H1 (cell line): ENCODE measurements around the gene ELANE. TPM values are rescaled to one million over a fixed set of nuclear protein-coding genes. Genes with fewer than 3 reads are reported as not detected.

Experiments
- CTCF ChIA-PET: fragments of 300-600 bp; sonication (Branson Sonifier 250); formaldehyde crosslinking; loops from one replicate; lab custom pipeline; 2021; ENCODE audit not compliant: partially characterized antibody; lab: Charles Lee
- POLR2A ChIA-PET: fragments of 300-600 bp; sonication (Branson Sonifier 250); formaldehyde crosslinking; loops from one replicate; lab custom pipeline; 2021; ENCODE audit warnings: inconsistent platforms; ENCODE audit not compliant: partially characterized antibody; lab: Charles Lee
- DNase-seq, 2 experiments: peaks; one replicate each; pipeline versions ENCODE4 v3.0.0 to v3.0.0-alpha.2; 2010 to 2022; ENCODE audit warnings: low spot score in 2 of 2, low read depth in 1 of 2, mixed read lengths in 1 of 2
- FAIRE-seq: peaks from 2 replicates; lab custom pipeline; 2011; peaks lifted over from hg19 to GRCh38; lab: Jason Lieb, UNC
- H2AFZ ChIP-seq: 2 replicates; pipeline ENCODE4 v1.8.1; 2012; ENCODE audit warnings: low read length, inconsistent platforms
- H2AK5ac ChIP-seq: 2 replicates; pipeline ENCODE4 v1.6.1; 2013; ENCODE audit warnings: low read depth, low read length
- H2BK120ac ChIP-seq: replicated peaks from 2 replicates; pipeline ENCODE3; 2013; ENCODE audit warnings: low read depth, low read length, inconsistent platforms
- H2BK12ac ChIP-seq: 2 replicates; pipeline ENCODE4 v1.6.1; 2013; ENCODE audit warnings: low read depth, low read length
- H2BK15ac ChIP-seq: 2 replicates; pipeline ENCODE4 v1.6.1; 2013; ENCODE audit warnings: low read length
- H2BK20ac ChIP-seq: 2 replicates; pipeline ENCODE4 v1.6.1; 2013; ENCODE audit warnings: low read length
- H2BK5ac ChIP-seq: 2 replicates; pipeline ENCODE4 v1.6.1; 2013; ENCODE audit warnings: low read depth, low read length
- H3K14ac ChIP-seq: 2 replicates; pipeline ENCODE4 v1.6.1; 2013; ENCODE audit warnings: inconsistent platforms; ENCODE audit not compliant: insufficient read length
- H3K18ac ChIP-seq: 2 replicates; pipeline ENCODE4 v1.6.1; 2013; ENCODE audit warnings: low read length; ENCODE audit errors: extremely low read depth
- H3K23ac ChIP-seq: 2 replicates; pipeline ENCODE4 v1.6.1; 2013; ENCODE audit warnings: inconsistent platforms; ENCODE audit not compliant: insufficient read length
- H3K23me2 ChIP-seq: 2 replicates; pipeline ENCODE4 v1.6.1; 2013; ENCODE audit warnings: low read depth, low read length
- H3K27ac ChIP-seq: 2 replicates; pipeline ENCODE4 v1.6.1; 2011; ENCODE audit warnings: low read depth, low read length, inconsistent platforms
- H3K27me3 ChIP-seq, 4 experiments: replicated peaks in 1 of 4; 1 replicate in 1 of 4; 2 replicates in 3 of 4; pipeline versions ENCODE4 v1.6.1 to v1.8.1; 2011 to 2013; ENCODE audit warnings: low read length in 3 of 4, mild to moderate bottlenecking in 3 of 4, inconsistent platforms in 2 of 4, mixed read lengths in 2 of 4, moderate library complexity in 1 of 4; ENCODE audit not compliant: control insufficient read depth in 3 of 4, insufficient read depth in 3 of 4; ENCODE audit errors: extremely low read depth in 1 of 4
- H3K36me3 ChIP-seq, 4 experiments: 2 replicates each; pipeline versions ENCODE4 v1.6.1 to v1.8.1; 2011 to 2013; ENCODE audit warnings: mild to moderate bottlenecking in 4 of 4, low read length in 3 of 4, moderate library complexity in 2 of 4, control low read depth in 1 of 4, inconsistent platforms in 1 of 4; ENCODE audit not compliant: insufficient read depth in 4 of 4, control insufficient read depth in 2 of 4
- H3K4ac ChIP-seq: replicated peaks from 2 replicates; pipeline ENCODE3; 2013; ENCODE audit warnings: low read length, low read depth, mixed read lengths, inconsistent platforms; ENCODE audit not compliant: insufficient read length
- H3K4me1 ChIP-seq, 4 experiments: replicated peaks in 1 of 4; 1 replicate in 1 of 4; 2 replicates in 3 of 4; pipeline versions ENCODE4 v1.6.1 to v1.8.1; 2011 to 2013; ENCODE audit warnings: low read length in 3 of 4, inconsistent platforms in 2 of 4, mixed read lengths in 1 of 4; ENCODE audit not compliant: insufficient read depth in 4 of 4, control insufficient read depth in 3 of 4
- H3K4me2 ChIP-seq, 2 experiments: 2 replicates each; pipeline versions ENCODE4 v1.6.1 to v1.8.1; 2011 to 2013; ENCODE audit warnings: low read depth in 2 of 2, low read length in 2 of 2, control low read depth in 1 of 2, inconsistent platforms in 1 of 2, mild to moderate bottlenecking in 1 of 2; ENCODE audit not compliant: insufficient read depth in 1 of 2
- H3K4me3 ChIP-seq, 4 experiments: fragments of 200-600, 300-600 bp in 1 of 4; sonication (generic), shearing (Covaris generic), sonication (Bioruptor Twin) in 1 of 4; 2 replicates each; pipeline versions ENCODE4 v1.5.1 to v1.8.1; 2011 to 2016; ENCODE audit warnings: low read length in 4 of 4, low read depth in 3 of 4, control low read depth in 2 of 4, inconsistent platforms in 2 of 4, mild to moderate bottlenecking in 2 of 4, mixed read lengths in 1 of 4, moderate library complexity in 1 of 4; ENCODE audit not compliant: insufficient read depth in 2 of 4; ENCODE audit errors: extremely low read depth in 1 of 4
- H3K56ac ChIP-seq: replicated peaks from 2 replicates; pipeline ENCODE3; 2013; ENCODE audit warnings: low read depth, mild to moderate bottlenecking, mixed read lengths, low read length, inconsistent platforms; ENCODE audit not compliant: insufficient read length
- H3K79me1 ChIP-seq: 2 replicates; pipeline ENCODE4 v1.6.1; 2013; ENCODE audit warnings: low read depth, low read length, control low read depth
- H3K79me2 ChIP-seq, 2 experiments: 2 replicates each; pipeline versions ENCODE4 v1.6.1 to v1.8.1; 2012 to 2013; ENCODE audit warnings: low read length in 2 of 2, mild to moderate bottlenecking in 2 of 2, inconsistent platforms in 1 of 2; ENCODE audit not compliant: insufficient read depth in 2 of 2, control insufficient read depth in 1 of 2
- H3K9ac ChIP-seq, 4 experiments: replicated peaks in 1 of 4; 1 replicate in 1 of 4; 2 replicates in 3 of 4; pipeline versions ENCODE4 v1.6.1 to v1.8.1; 2011 to 2013; ENCODE audit warnings: low read depth in 3 of 4, low read length in 3 of 4, control low read depth in 2 of 4, mild to moderate bottlenecking in 2 of 4, moderate library complexity in 2 of 4, inconsistent platforms in 1 of 4; ENCODE audit errors: extremely low read depth in 1 of 4
- H3K9me3 ChIP-seq, 2 experiments: 2 replicates each; pipeline versions ENCODE4 v1.6.1 to v1.8.1; 2012 to 2013; ENCODE audit warnings: mild to moderate bottlenecking in 2 of 2, moderate library complexity in 2 of 2, control low read depth in 1 of 2, inconsistent platforms in 1 of 2, low read depth in 1 of 2, low read length in 1 of 2, mixed read lengths in 1 of 2; ENCODE audit not compliant: insufficient read depth in 2 of 2
- H4K20me1 ChIP-seq, 2 experiments: replicated peaks in 1 of 2; 2 replicates each; pipeline versions ENCODE3 to v1.8.1; 2011 to 2013; ENCODE audit warnings: inconsistent platforms in 2 of 2, low read length in 2 of 2, mild to moderate bottlenecking in 1 of 2; ENCODE audit not compliant: insufficient read depth in 2 of 2, control insufficient read depth in 1 of 2
- H4K5ac ChIP-seq: 2 replicates; pipeline ENCODE4 v1.6.1; 2013; ENCODE audit warnings: low read length, low read depth, mixed read lengths, inconsistent platforms; ENCODE audit not compliant: insufficient read length
- H4K8ac ChIP-seq: 2 replicates; pipeline ENCODE4 v1.8.0; 2013; ENCODE audit warnings: mild to moderate bottlenecking, moderate library complexity, low read length, inconsistent platforms; ENCODE audit not compliant: insufficient read depth; ENCODE audit errors: extremely low read depth
- H4K91ac ChIP-seq: replicated peaks from 2 replicates; pipeline ENCODE3; 2013; ENCODE audit warnings: low read length, mixed read lengths, inconsistent platforms; ENCODE audit not compliant: insufficient read length
- CHD2 ChIP-seq: IDR thresholded peaks from 2 replicates; pipeline ENCODE4 v1.6.1; 2012; ENCODE audit warnings: low read length, improper control_type of control experiment
- KDM5A ChIP-seq: fragments of 200-600 bp; IDR thresholded peaks from 2 replicates; pipeline ENCODE4 v1.7.1; 2012; ENCODE audit warnings: mild to moderate bottlenecking, low read length, inconsistent platforms, mixed read lengths
- WGBS, 2 experiments: shearing (Covaris generic) in 1 of 2; methylation state at CpG; one replicate each; pipeline versions ENCODE4 v1.1.6 to v1.1.7; 2013 to 2015; ENCODE audit warnings: low lambda C conversion rate in 2 of 2, mixed read lengths in 2 of 2, inconsistent platforms in 1 of 2, low coverage in 1 of 2, missing lambda C conversion rate in 1 of 2; ENCODE audit not compliant: insufficient replicate concordance in 2 of 2, insufficient coverage in 1 of 2, insufficient read length in 1 of 2; ENCODE audit errors: extremely low coverage in 1 of 2, missing lambda C conversion rate in 1 of 2; 5-methylcytosine and 5-hydroxymethylcytosine counted together
- polyA plus RNA-seq, 7 experiments: library from polyadenylated mRNA; depleted of rRNA in 3 of 7; stranded (reverse) in 5 of 7; unstranded in 2 of 7; fragments of >200 nt in 5 of 7; fragments of 200-250 nt in 2 of 7; gene quantifications; 1 replicate in 5 of 7; 2 replicates in 1 of 7; 4 replicates in 1 of 7; pipeline versions ENCODE4 v1.2.1 to v1.2.3, GENCODE V29; 2011 to 2013; ENCODE audit warnings: missing spikeins in 2 of 7, mixed read lengths in 2 of 7
- total RNA-seq: library from RNA; stranded (reverse); fragmentation: NEBNext Ultra II Directional; extraction: Animal tissue kit (Norgen Biotek cat#: 25700); gene quantifications from 2 replicates; pipeline ENCODE4 v1.2.1, GENCODE V29; 2021

The ELANE gene
- total and polyA plus RNA-seq, 2 of the 8 experiments (the other 6 are each of a cell fraction or from before 2014, with no cell fraction given) = not detected

- ChIA-PET POLR2A (interaction anchor here (0.5 to 8.8 kb wide), 5 partner anchors 15 to 135 kb away, joined by 3 to 82 read pairs (median 13); partner anchors contain the start of gene CNN2), CTCF (interaction anchor here (0.6 to 1.4 kb wide), 5 partner anchors 10 to 688 kb away, joined by 3 to 6 read pairs (median 3); no protein-coding TSS in a partner anchor)
- no peak for FAIRE-seq
- Histone ChIP-seq H3K9me3 (no peaks in the 10 kb centered on the region), H2BK20ac (no peak overlapping the region), H3K27ac (no peak overlapping the region), H3K4me2 (peak overlapping the region; percentile 66 to 70), H2BK120ac (no peak overlapping the region), H3K4me3 (peak overlapping the region; percentile 48 to 91 (median 66)), H3K27me3 (no peaks in the 10 kb centered on the region), H3K9ac (peak overlapping the region in 3 of 4 experiments; percentile 13 to 50 (median 24); a peak in 2 of 7 replicates), H3K56ac (peak overlapping the region; percentile 46), H3K18ac (no peak overlapping the region), H2BK12ac (no peak overlapping the region), H3K4ac (no peak overlapping the region), H3K4me1 (peaks cover 0 to 5% (median under 1%) of the 10 kb centered on the region in 4 experiments; a peak in 3 of 7 replicates), H3K79me1 (peaks cover 7% of the 10 kb centered on the region), H3K23ac (no peak overlapping the region), H4K20me1 (peaks cover 0 to 13% of the 10 kb centered on the region in 2 experiments), H2BK5ac (no peak overlapping the region; the same call in 1 of the 2 replicates), H4K91ac (no peak overlapping the region), H3K79me2 (no peaks in the 10 kb centered on the region; a peak in 1 of 4 replicates), H3K23me2 (peaks cover 3% of the 10 kb centered on the region; the same call in 1 of the 2 replicates), H3K36me3 (peaks cover 0 to 13% (median 5%) of the 10 kb centered on the region in 4 experiments; a peak in 3 of 8 replicates), H4K8ac (no peak overlapping the region), H3K14ac (no peak overlapping the region), H2BK15ac (no peak overlapping the region), H4K5ac (no peak overlapping the region), H2AK5ac (no peak overlapping the region), H2AFZ (no peak overlapping the region)
- TF ChIP-seq CHD2 (no peak), KDM5A (0 out of 2 replicates have a peak, but pooled peaks have one; percentile 6)
- 17% methylated on average over 9 of the region's 27 CpGs; no CpG with 5 or more reads in 1 of the 2 experiments for WGBS, 2 experiments
- no peak for DNase-seq
Measured at GRCh38 chr19:892243-892893, 40.3 kb downstream of the ELANE start.
